ENCODE data around the gene PFN3. TPM values are rescaled to one million over a fixed set of nuclear protein-coding genes. Genes with fewer than 3 reads are reported as not detected.

The PFN3 gene
- total and polyA plus RNA-seq, 7 donors = not detected

- H3K9me3 ChIP-seq = no peaks in the 10 kb centered on the region
- H3K4me3 ChIP-seq = no peak overlapping the region
- DNase-seq = no peak
- TF ChIP-seq, protein P1, sequence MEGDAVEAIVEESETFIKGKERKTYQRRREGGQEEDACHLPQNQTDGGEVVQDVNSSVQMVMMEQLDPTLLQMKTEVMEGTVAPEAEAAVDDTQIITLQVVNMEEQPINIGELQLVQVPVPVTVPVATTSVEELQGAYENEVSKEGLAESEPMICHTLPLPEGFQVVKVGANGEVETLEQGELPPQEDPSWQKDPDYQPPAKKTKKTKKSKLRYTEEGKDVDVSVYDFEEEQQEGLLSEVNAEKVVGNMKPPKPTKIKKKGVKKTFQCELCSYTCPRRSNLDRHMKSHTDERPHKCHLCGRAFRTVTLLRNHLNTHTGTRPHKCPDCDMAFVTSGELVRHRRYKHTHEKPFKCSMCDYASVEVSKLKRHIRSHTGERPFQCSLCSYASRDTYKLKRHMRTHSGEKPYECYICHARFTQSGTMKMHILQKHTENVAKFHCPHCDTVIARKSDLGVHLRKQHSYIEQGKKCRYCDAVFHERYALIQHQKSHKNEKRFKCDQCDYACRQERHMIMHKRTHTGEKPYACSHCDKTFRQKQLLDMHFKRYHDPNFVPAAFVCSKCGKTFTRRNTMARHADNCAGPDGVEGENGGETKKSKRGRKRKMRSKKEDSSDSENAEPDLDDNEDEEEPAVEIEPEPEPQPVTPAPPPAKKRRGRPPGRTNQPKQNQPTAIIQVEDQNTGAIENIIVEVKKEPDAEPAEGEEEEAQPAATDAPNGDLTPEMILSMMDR (IDR thresholded peaks at IDR 0.05) = no peak
- intact Hi-C loops (cut with DNase I) = no loop called here
- no peaks in the 10 kb centered on the region for H3K27me3 ChIP-seq (ENCODE audit: insufficient read depth in 3 of 3, low read length in 2 of 3)
- H3K27ac ChIP-seq = no peak overlapping the region
- 75 to 90% (median 88%) methylated on average over 1 of the region's 1 CpG for WGBS, 3 donors
- H3K4me1 ChIP-seq = peaks cover 18% of the 10 kb centered on the region
- no peak for ATAC-seq
- H3K36me3 ChIP-seq (ENCODE audit: insufficient read depth in 1 of 2, low read depth in 1 of 2) = no peaks in the 10 kb centered on the region
Measured at GRCh38 chr5:177355162-177355867, 45.1 kb downstream of the PFN3 start.

- Histone ChIP-seq H3K4me1 (peaks cover 24% of the 10 kb centered on the region), H3K36me3 (ENCODE audit: insufficient read depth in 1 of 2, low read depth in 1 of 2) (peaks cover 0 to 5% of the 10 kb centered on the region in 2 donors), H3K4me3 (no peak overlapping the region), H3K27me3 (ENCODE audit: insufficient read depth in 3 of 3, low read length in 2 of 3) (no peaks in the 10 kb centered on the region), H3K9me3 (no peaks in the 10 kb centered on the region), H3K27ac (no peak overlapping the region)
- intact Hi-C loops (cut with DNase I) = loop anchor here in 1 of 2 donors (5.0 kb wide), 1 partner anchor 42 kb away; the partner anchor contains the start of gene MXD3
- TF ChIP-seq, protein P1 (IDR thresholded peaks at IDR 0.05) = no peak
- DNase-seq (no peak), ATAC-seq (no peak)
- WGBS, 3 donors = 71 to 73% (median 73%) methylated on average over 3 of the region's 3 CpGs
Measured at GRCh38 chr5:177354711-177355110, 45.8 kb downstream of the PFN3 start.

DNA sequence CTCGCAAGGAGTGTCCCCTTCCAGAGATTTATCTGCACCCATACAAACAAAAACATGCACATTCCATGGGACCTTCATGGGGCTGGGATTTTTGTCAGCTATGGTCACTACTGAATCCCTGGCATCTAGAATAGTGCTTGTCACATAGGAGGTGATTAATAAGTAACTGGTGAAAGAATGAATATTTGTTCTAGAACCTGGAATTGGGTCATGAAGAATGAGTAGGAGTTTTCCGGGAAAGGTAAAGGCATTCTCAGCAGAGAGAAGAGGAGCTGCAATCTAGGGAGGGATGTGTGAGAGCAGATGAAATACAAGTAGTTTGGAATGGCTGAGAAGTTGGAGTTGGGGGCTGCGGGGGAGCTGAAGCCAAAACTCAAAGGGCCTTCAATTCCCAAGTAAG, 46.2 kb downstream of the PFN3 start:
- WGBS, 3 donors = 90 to 92% (median 92%) methylated on average over 3 of the region's 3 CpGs
- H3K4me1 ChIP-seq = peaks cover 28% of the 10 kb centered on the region
- H3K9me3 ChIP-seq = no peaks in the 10 kb centered on the region
- DNase-seq (no peak), ATAC-seq (no peak)
- no peaks in the 10 kb centered on the region for H3K27me3 ChIP-seq (ENCODE audit: insufficient read depth in 3 of 3, low read length in 2 of 3)
- no peak overlapping the region for H3K27ac ChIP-seq
- H3K4me3 ChIP-seq = no peak overlapping the region
- intact Hi-C loops (cut with DNase I) = loop anchor here in 1 of 2 donors (5.0 kb wide), 1 partner anchor 42 kb away; the partner anchor contains the start of gene MXD3
- peaks cover 1 to 9% of the 10 kb centered on the region in 2 donors for H3K36me3 ChIP-seq (ENCODE audit: insufficient read depth in 1 of 2, low read depth in 1 of 2)
- TF ChIP-seq, protein P1 (IDR thresholded peaks at IDR 0.05) = no peak

DNA sequence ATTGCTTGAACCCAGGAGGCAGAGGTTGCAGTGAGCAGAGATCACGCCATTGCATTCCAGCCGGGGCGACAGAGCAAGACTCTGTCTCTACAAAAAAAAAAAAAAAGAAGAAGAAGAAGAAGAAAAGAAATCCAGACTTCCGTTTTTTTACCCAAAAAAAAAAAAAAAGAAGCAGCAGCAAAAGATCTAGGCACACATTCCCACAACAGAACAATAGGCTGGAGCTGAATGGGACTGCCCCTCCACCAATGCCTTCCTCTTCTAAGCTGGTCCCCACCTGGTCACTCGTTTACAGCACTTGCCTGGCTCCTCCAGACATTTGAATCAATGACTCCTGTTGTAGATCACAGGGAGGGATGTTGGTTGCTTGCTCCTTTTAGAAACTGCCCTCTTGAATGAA, 47.4 kb downstream of the PFN3 start:
- peaks cover 24% of the 10 kb centered on the region for H3K4me1 ChIP-seq
- TF ChIP-seq, protein P1 (IDR thresholded peaks at IDR 0.05) = no peak
- 78 to 82% (median 80%) methylated on average over 5 of the region's 5 CpGs for WGBS, 3 donors
- intact Hi-C loops (cut with DNase I) = loop anchor here in 1 of 2 donors (5.0 kb wide), 1 partner anchor 41 kb away; the partner anchor contains the start of gene MXD3
- DNase-seq (no peak), ATAC-seq (no peak)
- no peak overlapping the region for H3K4me3 ChIP-seq
- no peaks in the 10 kb centered on the region for H3K27me3 ChIP-seq (ENCODE audit: insufficient read depth in 3 of 3, low read length in 2 of 3)
- peaks cover 3 to 14% of the 10 kb centered on the region in 2 donors for H3K36me3 ChIP-seq (ENCODE audit: insufficient read depth in 1 of 2, low read depth in 1 of 2)
- H3K9me3 ChIP-seq = no peaks in the 10 kb centered on the region
- H3K27ac ChIP-seq = no peak overlapping the region
